Measurements from ENCODE around the gene TMCC3.
"Not testable (repeated sequence)": the region's sequence is repeated elsewhere in the genome, so short reads cannot be mapped to it uniquely, and the experiment has no call there.

TMCC3 gene, protein sequence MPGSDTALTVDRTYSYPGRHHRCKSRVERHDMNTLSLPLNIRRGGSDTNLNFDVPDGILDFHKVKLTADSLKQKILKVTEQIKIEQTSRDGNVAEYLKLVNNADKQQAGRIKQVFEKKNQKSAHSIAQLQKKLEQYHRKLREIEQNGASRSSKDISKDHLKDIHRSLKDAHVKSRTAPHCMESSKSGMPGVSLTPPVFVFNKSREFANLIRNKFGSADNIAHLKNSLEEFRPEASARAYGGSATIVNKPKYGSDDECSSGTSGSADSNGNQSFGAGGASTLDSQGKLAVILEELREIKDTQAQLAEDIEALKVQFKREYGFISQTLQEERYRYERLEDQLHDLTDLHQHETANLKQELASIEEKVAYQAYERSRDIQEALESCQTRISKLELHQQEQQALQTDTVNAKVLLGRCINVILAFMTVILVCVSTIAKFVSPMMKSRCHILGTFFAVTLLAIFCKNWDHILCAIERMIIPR

GRCh38 chr12:94650143-94651056, at the start of gene TMCC3:
Gene TMCC3 (minus strand): TSS chr12:94650557. CDS start chr12:94650430, 127 bp downstream.
- peak; percentile 20 for DNase-seq

- DNase-seq, result no peak
Measured at GRCh38 chr12:94699801-94700200, 49.4 kb upstream of the TMCC3 start.

DNA sequence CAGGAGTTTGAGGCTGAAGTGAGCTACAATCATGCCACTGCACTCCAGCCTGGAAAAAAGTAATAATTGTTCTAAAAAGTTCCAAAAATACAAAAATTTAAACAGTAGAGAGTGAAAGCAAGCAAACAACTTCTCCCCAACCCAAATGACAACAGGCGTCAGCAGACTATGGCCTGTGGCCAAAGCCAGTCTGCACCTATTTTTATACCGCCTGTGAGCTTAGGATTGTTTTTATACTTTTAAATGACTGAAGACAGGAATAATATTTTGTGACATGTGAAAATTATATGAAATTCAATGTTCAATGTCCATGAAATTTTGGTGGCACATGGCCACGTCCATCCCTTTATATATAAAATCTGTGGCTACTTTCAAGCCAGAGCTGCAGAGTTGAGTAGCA, 48.2 kb upstream of the TMCC3 start:
- DNase-seq, result no peak

DNA sequence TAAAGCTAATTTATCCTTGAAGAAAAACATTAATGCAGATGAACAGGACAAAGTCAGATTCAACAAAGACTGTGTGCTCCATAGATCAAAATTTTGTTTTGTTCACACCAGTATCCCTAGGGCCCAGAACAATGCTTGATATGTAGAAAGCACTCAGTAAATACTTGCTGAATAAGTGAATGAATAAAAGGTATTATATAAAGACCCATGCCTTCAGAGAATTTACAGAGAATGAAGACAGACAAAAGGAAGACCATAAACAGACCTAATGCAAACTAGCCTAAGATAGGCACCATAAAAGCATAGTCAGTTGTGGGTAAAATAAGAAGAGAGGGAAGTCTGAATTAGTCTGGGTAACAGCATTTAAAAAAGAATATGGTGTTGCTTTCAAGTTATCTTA, 47.3 kb upstream of the TMCC3 start:
- no peak for DNase-seq

DNA sequence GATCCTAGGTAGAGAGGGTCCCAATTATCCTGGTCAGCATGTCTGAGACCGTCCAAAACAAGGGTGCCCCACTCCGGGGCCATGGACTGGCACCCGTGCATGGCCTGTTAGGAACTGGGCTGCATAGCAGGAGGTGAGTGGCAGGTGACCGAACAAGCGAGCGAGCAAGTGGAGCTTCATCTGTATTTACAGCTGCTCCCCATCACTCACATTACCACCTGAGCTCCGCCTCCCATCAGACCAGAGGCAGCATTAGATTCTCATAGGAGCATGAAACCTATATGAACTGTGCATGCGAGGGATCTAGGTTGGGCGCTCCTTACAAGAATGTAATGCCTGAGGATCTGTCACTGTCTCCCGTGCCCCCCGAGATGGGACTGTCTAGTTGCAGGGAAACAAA, 44.4 kb upstream of the TMCC3 start:
- DNase-seq, result no peak

GRCh38 chr12:94692826-94693225, 42.5 kb upstream of the TMCC3 start:
- not testable (repeated sequence) for DNase-seq

- no peak for DNase-seq
Measured at GRCh38 chr12:94690198-94690771, 39.9 kb upstream of the TMCC3 start.

DNA sequence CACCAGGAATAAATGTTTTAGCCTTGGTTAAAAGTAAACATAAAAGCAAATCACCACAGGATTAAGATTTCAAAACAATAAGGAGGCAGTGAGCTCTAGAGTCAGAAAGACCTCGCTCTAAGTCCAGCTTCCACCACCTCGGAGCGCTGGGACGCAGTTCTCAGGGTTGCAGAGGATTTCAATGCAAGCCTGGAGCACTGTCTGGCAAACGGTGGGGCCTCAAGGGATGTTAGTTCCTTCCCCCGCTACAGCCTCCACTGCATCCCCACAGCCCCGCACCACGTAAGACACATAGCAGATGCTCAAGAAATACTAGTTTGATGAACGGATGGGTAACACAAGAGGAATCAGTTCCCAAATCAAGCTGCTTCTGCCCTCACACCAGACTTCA, 39.3 kb upstream of the TMCC3 start:
- no peak for DNase-seq

GRCh38 chr12:94689002-94689645, 38.8 kb upstream of the TMCC3 start:
- DNase-seq, result no peak

DNA sequence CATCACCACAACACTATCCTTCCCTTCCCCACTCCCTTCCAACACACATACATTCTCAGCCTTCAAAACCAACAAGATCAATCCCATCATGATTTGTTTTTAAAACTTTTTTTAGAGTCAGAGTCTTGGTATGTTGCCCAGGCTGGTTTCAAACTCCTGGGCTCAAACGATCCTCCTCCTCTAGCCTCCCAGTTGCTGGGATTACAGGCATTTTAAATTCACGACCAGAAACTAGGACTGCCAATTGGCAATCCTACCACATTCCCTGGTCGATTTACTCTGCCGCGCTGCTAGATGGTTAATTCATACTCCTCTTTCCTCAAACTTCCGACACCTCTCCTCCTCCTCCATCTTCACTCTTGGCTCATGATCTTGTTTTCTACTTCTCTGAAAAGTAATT, 37.5 kb upstream of the TMCC3 start:
- DNase-seq, result no peak

DNA sequence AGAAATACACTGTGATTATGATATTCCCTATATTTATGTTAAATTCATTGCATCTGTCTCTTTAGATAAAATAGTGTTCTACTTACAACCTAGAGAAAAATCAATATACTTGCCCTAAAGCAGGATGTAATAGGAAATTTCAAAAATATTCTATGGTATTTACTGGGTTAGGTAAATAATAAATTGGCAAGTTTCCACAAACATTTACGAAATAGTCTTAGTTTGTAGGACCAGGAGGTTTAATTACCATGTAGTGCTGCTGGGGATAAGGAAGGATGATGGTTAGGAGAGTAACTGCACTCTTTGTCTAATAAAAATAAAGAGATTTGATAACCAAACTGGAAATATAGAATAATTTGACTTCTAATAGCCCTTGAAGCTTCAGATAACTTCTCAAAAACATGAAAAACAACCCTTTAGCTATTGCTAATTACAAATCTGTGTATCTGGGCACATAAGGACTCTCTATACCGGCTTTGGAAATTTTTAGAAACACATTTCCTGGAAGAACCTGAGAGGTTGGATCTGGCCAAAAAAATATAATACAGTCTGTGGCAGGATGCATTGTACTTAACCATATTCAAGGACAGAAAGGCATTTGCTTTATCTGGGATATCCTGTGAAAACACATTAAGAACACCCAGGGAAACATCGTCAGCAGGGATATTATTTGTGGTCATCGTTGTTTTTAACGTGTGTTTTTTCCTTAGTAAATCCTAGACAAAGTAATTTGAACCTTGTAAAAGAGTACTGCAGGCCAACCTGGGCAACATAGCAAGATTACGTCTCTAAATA, 36.7 kb upstream of the TMCC3 start:
- DNase-seq, result no peak

GRCh38 chr12:94684416-94685142, 34.2 kb upstream of the TMCC3 start:
- DNase-seq, result no peak

DNA sequence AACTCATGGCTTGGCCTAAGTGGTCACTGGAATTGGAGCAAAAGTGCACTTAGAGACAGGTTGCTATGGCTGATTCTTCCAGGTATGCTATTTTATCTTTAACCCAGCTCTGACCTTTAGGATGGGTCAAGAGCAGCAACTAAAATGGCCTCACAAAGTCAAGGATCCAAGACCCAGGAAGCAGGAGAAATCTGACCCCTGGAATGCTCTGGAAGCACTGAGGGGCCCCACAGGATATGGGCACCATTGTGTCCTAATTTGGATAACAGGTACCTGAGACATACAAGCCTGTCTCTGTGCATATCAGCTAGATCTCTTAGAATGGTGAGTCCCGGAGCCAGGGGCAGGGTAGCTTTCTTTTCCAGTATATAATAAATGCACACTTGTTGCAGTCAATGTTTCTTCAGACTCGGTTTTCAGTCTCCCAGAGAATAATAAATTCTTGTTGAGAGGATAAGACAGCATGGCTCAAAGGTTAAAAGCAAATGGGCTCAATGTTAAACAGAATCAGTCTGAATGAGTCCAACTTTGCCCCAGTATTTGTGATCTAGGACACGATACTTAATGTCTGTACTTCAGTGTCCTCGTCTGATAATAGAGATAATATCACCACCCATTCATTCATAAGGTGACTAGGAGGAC, 29.3 kb upstream of the TMCC3 start:
- no peak for DNase-seq

DNA sequence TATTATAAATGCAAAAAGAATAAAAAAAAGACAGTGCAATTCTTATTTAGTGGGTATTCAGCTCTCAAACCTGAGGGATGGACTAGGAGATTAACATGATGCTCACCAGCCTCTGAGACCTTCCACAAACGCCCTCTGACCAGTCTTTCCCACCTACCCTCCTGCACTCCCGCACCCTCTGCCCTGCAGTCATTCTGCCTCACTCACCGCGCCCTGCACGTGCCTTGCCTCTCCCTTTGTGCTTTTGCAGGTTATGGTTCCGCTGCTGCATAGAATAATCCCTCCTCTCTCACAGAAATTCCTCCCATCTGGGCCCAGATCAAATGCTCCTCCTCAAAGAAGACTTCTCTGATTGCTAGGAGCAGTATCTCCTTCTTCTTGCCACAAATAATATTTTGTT, 28.5 kb upstream of the TMCC3 start:
- DNase-seq, result no peak

DNA sequence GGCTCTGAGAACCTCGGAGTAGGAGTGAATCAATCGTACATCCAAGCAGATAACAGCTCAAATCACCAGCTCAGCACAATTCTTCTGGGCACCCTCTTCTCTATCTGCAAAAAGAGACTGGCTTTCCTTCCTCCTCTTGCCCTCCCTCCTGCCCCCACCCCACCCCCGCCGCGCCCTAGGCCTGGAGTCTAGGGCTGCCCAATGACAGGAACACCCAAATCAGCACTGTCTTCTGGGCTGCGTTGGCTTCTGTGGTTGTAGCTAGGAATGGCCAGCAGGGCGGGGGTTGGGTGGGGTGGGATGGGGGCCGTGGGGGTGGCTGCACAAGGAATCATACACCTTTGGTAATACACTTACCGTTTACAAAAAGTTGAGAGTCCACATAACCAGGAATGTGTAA, 28.0 kb upstream of the TMCC3 start:
- no peak for DNase-seq

DNA sequence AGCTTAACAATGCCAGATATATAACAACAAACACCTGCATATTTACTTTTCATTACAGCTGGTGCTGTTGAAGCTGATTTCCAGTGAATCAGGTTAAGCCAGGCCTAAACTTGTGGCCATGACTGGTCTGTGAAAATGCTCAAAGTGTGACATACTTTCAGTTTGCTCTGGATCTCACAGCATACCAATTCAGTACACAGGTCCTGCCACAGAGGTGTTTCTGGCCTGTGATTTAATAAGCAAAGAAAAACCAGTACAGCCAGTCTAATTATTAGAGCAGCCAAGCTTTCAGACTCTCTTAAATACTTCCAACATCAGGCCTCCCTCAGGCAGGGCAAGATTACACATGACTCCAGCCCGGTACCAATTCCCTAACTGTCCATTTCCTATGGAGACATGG, 27.4 kb upstream of the TMCC3 start:
- peak; percentile 16 for DNase-seq

DNA sequence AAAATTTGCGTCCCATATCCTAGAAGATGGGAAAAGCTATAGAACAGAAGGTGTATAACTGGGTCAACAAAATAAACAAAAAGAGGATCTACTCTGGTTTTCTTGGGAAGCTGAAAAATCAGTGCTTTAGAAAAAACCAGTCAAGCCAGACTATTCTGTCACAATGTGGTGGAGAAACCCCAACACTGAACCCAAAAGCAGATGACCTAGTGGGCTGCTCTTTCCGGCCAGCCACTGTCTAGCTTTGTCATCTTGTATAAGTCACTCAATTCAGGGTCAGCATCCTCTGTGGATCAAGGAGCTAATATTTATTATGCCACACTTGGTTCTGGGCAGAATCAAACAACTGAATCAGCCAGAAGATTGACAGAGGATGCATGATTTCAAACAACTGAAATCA, 26.6 kb upstream of the TMCC3 start:
- no peak for DNase-seq

GRCh38 chr12:94676031-94676641, 25.8 kb upstream of the TMCC3 start:
- DNase-seq, result peak; percentile 60

DNA sequence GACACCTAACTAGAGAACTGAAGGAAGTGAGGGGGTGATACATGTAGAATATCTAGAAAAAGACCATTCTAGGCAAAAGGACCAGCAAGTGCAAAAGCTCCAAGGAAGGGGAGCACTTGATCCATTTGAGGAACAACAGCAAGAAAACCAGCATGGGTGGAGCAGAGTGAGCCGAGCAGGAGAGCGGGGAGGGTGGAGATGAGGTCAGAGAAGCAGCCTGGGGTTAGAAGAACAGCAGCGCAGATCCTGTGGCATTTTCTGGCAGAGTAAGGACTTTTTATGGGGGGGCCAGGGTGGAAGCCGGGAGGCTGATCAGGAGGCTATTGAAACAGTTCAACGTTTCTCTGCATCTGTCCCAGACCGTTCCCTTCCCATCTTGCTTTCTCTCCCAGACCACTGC, 24.5 kb upstream of the TMCC3 start:
- no peak for DNase-seq

DNA sequence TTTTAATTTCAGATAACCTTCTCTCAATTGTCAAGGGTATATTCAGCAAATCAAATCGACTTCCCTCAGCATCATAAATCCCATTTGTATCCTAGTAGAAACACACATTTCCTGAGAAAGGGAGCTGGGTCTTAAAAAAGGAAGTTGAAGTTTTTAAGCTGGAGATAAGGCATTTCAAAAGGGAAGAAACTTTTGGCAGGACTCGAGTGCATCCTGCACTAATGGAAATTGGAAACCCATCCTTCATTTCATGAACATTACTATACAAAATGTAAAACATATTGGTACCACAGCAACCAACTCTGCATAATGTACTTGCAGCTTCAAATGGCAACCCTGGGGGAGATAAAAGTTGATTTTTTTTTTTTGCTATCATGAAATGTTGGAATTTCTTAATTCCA, 23.7 kb upstream of the TMCC3 start:
- no peak for DNase-seq

Data from CD4-positive, alpha-beta T cell treated with Interleukin-17A for 1 hour (primary cell).